ENCODE data around the gene MYOM3. TPM values are rescaled to one million over a fixed set of nuclear protein-coding genes. Genes with fewer than 3 reads are reported as not detected.
A peak's percentile ranks its signal among the peaks of the same experiment; 100 is the strongest.
"Not testable (repeated sequence)": the region's sequence is repeated elsewhere in the genome, so short reads cannot be mapped to it uniquely, and the experiment has no call there.

MYOM3 gene
- total and polyA plus RNA-seq, 4 donors, result 0.11 to 0.98 (median 0.31) TPM

DNA sequence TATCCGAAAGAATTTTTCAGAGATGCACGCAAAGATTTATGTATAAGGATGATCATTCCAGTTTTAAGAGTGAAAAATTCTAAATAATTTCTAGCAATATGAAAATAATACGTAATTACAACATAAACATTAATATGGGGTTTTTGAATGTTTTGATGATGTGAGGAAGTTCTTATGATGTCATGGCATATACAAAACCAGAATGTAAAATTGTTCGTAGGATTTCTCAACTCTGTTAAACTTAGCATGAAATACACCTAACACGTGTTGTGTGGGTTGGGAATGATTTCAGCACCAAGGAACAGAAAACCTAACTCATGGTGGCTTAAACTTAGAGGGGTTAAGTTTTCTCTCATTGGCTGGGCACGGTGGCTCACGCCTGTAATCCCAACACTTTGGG is 62.2 kb downstream of the MYOM3 start:
- 95% methylated on average over 2 of the region's 7 CpGs for WGBS (ENCODE audit: insufficient coverage)
- H3K27ac ChIP-seq (ENCODE audit: low read depth, low read length), result no peak overlapping the region
- H3K4me1 ChIP-seq (ENCODE audit: control insufficient read depth, insufficient read depth, low read length), result peaks cover 8% of the 10 kb centered on the region
- no peak overlapping the region for H3K4me3 ChIP-seq (ENCODE audit: low read depth, low read length)
- H3K9me3 ChIP-seq (ENCODE audit: control insufficient read depth, insufficient read depth, low read length), result no peaks in the 10 kb centered on the region
- no peaks in the 10 kb centered on the region for H3K36me3 ChIP-seq (ENCODE audit: control insufficient read depth, insufficient read depth, low read length)
- no peak for DNase-seq (ENCODE audit: low read depth in 4 of 6, low spot score in 6 of 6)
- no peaks in the 10 kb centered on the region for H3K27me3 ChIP-seq (ENCODE audit: control insufficient read depth, insufficient read depth, low read length)

DNA sequence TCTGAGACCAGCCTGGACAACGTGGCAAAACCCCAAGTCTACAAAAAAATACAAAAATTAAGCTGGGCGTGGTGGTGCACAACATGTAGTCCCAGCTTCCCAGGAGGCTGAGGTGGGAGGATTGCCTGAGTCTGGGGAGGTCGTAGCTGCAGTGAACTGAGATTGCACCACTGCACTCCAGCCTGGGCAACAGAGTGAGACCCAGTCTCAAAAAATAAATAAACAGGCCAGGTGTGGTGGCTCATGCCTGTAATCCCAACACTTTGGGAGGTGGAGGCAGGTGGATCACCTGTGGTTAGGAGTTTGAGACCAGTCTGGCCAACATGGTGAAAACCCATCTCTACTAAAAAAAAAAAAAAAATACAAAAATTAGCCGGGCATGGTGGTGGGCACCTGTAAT is 63.0 kb downstream of the MYOM3 start:
- 83% methylated on average over 3 of the region's 4 CpGs for WGBS (ENCODE audit: insufficient coverage)
- not testable (repeated sequence) for H3K27ac ChIP-seq (ENCODE audit: low read depth, low read length); H3K36me3 ChIP-seq (ENCODE audit: control insufficient read depth, insufficient read depth, low read length); H3K27me3 ChIP-seq (ENCODE audit: control insufficient read depth, insufficient read depth, low read length); DNase-seq (ENCODE audit: low read depth in 4 of 6, low spot score in 6 of 6); H3K9me3 ChIP-seq (ENCODE audit: control insufficient read depth, insufficient read depth, low read length); H3K4me1 ChIP-seq (ENCODE audit: control insufficient read depth, insufficient read depth, low read length); H3K4me3 ChIP-seq (ENCODE audit: low read depth, low read length)

GRCh38 chr1:24048205-24048869 is 63.6 kb downstream of the MYOM3 start:
- no peak overlapping the region for H3K4me3 ChIP-seq (ENCODE audit: low read depth, low read length)
- H3K27ac ChIP-seq (ENCODE audit: low read depth, low read length), result no peak overlapping the region
- no peaks in the 10 kb centered on the region for H3K27me3 ChIP-seq (ENCODE audit: control insufficient read depth, insufficient read depth, low read length)
- no peak for DNase-seq (ENCODE audit: low read depth in 4 of 6, low spot score in 6 of 6)
- no peaks in the 10 kb centered on the region for H3K9me3 ChIP-seq (ENCODE audit: control insufficient read depth, insufficient read depth, low read length)
- 89% methylated on average over 3 of the region's 6 CpGs for WGBS (ENCODE audit: insufficient coverage)
- H3K4me1 ChIP-seq (ENCODE audit: control insufficient read depth, insufficient read depth, low read length), result peaks cover 8% of the 10 kb centered on the region
- no peaks in the 10 kb centered on the region for H3K36me3 ChIP-seq (ENCODE audit: control insufficient read depth, insufficient read depth, low read length)

GRCh38 chr1:24047110-24047477 is 64.8 kb downstream of the MYOM3 start:
- peaks cover 8% of the 10 kb centered on the region for H3K4me1 ChIP-seq (ENCODE audit: control insufficient read depth, insufficient read depth, low read length)
- H3K27ac ChIP-seq (ENCODE audit: low read depth, low read length), result no peak overlapping the region
- 92% methylated on average over 3 of the region's 3 CpGs for WGBS (ENCODE audit: insufficient coverage)
- no peaks in the 10 kb centered on the region for H3K27me3 ChIP-seq (ENCODE audit: control insufficient read depth, insufficient read depth, low read length)
- H3K9me3 ChIP-seq (ENCODE audit: control insufficient read depth, insufficient read depth, low read length), result no peaks in the 10 kb centered on the region
- H3K36me3 ChIP-seq (ENCODE audit: control insufficient read depth, insufficient read depth, low read length), result no peaks in the 10 kb centered on the region
- H3K4me3 ChIP-seq (ENCODE audit: low read depth, low read length), result no peak overlapping the region
- no peak for DNase-seq (ENCODE audit: low read depth in 4 of 6, low spot score in 6 of 6)

DNA sequence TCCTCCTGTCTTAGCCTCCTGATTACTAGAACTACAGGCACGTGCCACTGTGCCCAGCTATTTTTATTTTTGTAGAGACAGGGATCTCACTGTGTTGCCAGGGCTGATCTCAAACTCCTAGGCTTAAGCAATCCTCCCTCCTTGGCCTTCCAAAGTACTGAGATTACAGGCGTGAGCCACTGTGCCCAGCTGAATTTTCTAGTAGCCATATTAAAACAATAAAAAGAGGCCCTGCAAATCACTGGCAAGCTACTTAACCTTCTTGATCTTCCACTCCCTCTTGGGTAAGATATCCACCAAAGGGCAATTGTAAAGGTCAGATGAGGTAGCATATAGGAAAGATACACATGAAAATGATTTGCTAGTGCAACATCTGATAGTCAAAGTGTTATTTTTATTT is 66.2 kb downstream of the MYOM3 start:
- WGBS (ENCODE audit: insufficient coverage), result 100% methylated on average over 1 of the region's 2 CpGs
- Histone ChIP-seq H3K36me3 (ENCODE audit: control insufficient read depth, insufficient read depth, low read length) (no peaks in the 10 kb centered on the region), H3K27ac (ENCODE audit: low read depth, low read length) (no peak overlapping the region), H3K9me3 (ENCODE audit: control insufficient read depth, insufficient read depth, low read length) (no peaks in the 10 kb centered on the region), H3K4me1 (ENCODE audit: control insufficient read depth, insufficient read depth, low read length) (peaks cover 8% of the 10 kb centered on the region), H3K4me3 (ENCODE audit: low read depth, low read length) (no peak overlapping the region), H3K27me3 (ENCODE audit: control insufficient read depth, insufficient read depth, low read length) (no peaks in the 10 kb centered on the region)
- DNase-seq (ENCODE audit: low read depth in 4 of 6, low spot score in 6 of 6), result no peak

DNA sequence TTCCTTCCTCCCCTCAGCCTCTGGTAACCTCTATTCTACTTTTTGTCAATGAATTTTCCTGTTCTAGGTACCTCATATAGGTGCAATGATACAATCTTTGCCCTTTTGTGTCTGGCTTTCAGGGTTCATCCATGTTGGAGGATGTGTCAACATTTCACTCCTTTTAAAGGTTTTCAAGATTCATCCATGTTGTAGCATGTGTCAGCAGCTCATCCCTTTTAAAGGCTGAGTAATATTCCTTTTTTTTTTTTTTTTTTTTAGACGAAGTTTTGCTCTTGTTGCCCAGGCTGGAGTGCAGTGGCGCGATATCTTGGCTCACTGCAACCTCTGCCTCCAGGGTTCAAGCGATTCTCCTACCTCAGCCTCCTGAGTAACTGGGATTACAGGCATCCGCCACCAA is 67.3 kb downstream of the MYOM3 start:
- not testable (repeated sequence) for H3K4me1 ChIP-seq (ENCODE audit: control insufficient read depth, insufficient read depth, low read length); H3K4me3 ChIP-seq (ENCODE audit: low read depth, low read length); H3K36me3 ChIP-seq (ENCODE audit: control insufficient read depth, insufficient read depth, low read length); H3K9me3 ChIP-seq (ENCODE audit: control insufficient read depth, insufficient read depth, low read length); DNase-seq (ENCODE audit: low read depth in 4 of 6, low spot score in 6 of 6); H3K27ac ChIP-seq (ENCODE audit: low read depth, low read length); H3K27me3 ChIP-seq (ENCODE audit: control insufficient read depth, insufficient read depth, low read length)
- 100% methylated on average over 2 of the region's 5 CpGs for WGBS (ENCODE audit: insufficient coverage)

GRCh38 chr1:24043345-24044032 is 68.4 kb downstream of the MYOM3 start:
- H3K36me3 ChIP-seq (ENCODE audit: control insufficient read depth, insufficient read depth, low read length), result no peaks in the 10 kb centered on the region
- H3K4me3 ChIP-seq (ENCODE audit: low read depth, low read length), result no peak overlapping the region
- no peaks in the 10 kb centered on the region for H3K9me3 ChIP-seq (ENCODE audit: control insufficient read depth, insufficient read depth, low read length)
- H3K4me1 ChIP-seq (ENCODE audit: control insufficient read depth, insufficient read depth, low read length), result peaks cover 8% of the 10 kb centered on the region
- 100% methylated on average over 1 of the region's 1 CpG for WGBS (ENCODE audit: insufficient coverage)
- no peaks in the 10 kb centered on the region for H3K27me3 ChIP-seq (ENCODE audit: control insufficient read depth, insufficient read depth, low read length)
- H3K27ac ChIP-seq (ENCODE audit: low read depth, low read length), result no peak overlapping the region
- DNase-seq (ENCODE audit: low read depth in 4 of 6, low spot score in 6 of 6), result no peak

DNA sequence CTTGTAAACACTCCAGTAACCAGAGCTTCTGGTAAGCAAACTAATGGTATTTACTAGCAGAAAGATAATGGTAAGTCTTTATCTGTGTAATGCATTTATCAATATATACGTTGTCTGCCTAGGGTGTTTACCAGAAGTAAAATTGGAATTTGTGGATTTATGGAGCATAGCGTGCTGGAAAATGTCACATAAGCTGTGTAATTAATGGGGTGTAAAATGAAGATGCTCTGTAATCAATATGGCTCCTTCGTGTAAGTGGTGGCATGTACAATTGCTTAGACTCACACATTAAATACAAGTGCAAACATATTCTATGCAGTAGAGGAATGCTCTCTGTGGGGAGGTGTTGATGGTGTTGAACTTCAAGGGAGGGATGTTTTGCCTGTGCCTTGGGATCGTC is 69.6 kb downstream of the MYOM3 start:
- no peaks in the 10 kb centered on the region for H3K9me3 ChIP-seq (ENCODE audit: control insufficient read depth, insufficient read depth, low read length)
- no peaks in the 10 kb centered on the region for H3K36me3 ChIP-seq (ENCODE audit: control insufficient read depth, insufficient read depth, low read length)
- 71% methylated on average over 1 of the region's 4 CpGs for WGBS (ENCODE audit: insufficient coverage)
- no peaks in the 10 kb centered on the region for H3K27me3 ChIP-seq (ENCODE audit: control insufficient read depth, insufficient read depth, low read length)
- H3K27ac ChIP-seq (ENCODE audit: low read depth, low read length), result no peak overlapping the region
- no peak overlapping the region for H3K4me3 ChIP-seq (ENCODE audit: low read depth, low read length)
- DNase-seq (ENCODE audit: low read depth in 4 of 6, low spot score in 6 of 6), result peak in 1 of 6 donors; percentile 80
- peaks cover 8% of the 10 kb centered on the region for H3K4me1 ChIP-seq (ENCODE audit: control insufficient read depth, insufficient read depth, low read length)

DNA sequence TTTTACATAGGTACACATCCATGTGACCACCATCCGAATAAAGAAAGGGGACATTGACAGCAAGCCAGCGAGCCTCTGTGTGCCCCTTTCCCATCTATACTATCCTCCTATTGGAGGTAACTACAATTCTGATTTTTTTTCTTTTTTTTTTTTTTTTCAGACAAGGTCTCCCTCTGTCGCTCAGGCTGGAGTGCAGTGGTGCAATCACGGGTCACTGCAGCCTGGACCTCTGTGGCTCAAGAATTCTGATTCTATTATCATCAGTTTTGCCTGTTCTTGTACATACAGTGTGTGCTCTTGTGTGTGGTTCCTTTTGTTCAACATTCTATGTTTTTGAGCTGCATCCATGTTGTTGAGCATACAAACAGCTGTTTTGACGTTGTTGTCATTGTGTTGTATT is 75.8 kb downstream of the MYOM3 start:
- Histone ChIP-seq H3K4me3 (ENCODE audit: low read depth, low read length) (no peak overlapping the region), H3K9me3 (ENCODE audit: control insufficient read depth, insufficient read depth, low read length) (no peaks in the 10 kb centered on the region), H3K27ac (ENCODE audit: low read depth, low read length) (no peak overlapping the region), H3K27me3 (ENCODE audit: control insufficient read depth, insufficient read depth, low read length) (no peaks in the 10 kb centered on the region), H3K4me1 (ENCODE audit: control insufficient read depth, insufficient read depth, low read length) (no peaks in the 10 kb centered on the region), H3K36me3 (ENCODE audit: control insufficient read depth, insufficient read depth, low read length) (no peaks in the 10 kb centered on the region)
- no CpG with 5 or more reads among the region's 5 CpGs for WGBS (ENCODE audit: insufficient coverage)
- no peak for DNase-seq (ENCODE audit: low read depth in 4 of 6, low spot score in 6 of 6)

DNA sequence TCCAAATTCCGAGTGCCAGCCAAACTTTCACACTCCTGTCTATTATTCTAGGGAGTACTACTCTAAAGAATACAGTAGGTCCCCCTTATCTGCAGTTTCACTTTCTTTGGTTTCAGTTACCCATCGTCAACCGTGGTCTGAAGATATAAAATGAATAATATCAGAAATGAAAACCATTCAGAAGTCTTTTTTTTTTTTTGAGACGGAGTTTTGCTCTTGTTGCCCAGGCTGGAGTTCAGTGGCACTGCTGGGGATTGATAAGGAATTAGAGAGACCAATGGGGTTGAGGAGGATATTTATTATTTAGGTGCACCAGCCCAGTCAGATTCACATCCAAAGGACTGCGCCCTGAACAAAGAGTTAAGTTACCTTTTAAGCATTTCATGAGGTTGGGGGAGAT is 79.0 kb downstream of the MYOM3 start:
- Histone ChIP-seq H3K4me1 (ENCODE audit: control insufficient read depth, insufficient read depth, low read length) (no peaks in the 10 kb centered on the region), H3K4me3 (ENCODE audit: low read depth, low read length) (no peak overlapping the region), H3K36me3 (ENCODE audit: control insufficient read depth, insufficient read depth, low read length) (no peaks in the 10 kb centered on the region), H3K27ac (ENCODE audit: low read depth, low read length) (no peak overlapping the region), H3K27me3 (ENCODE audit: control insufficient read depth, insufficient read depth, low read length) (no peaks in the 10 kb centered on the region), H3K9me3 (ENCODE audit: control insufficient read depth, insufficient read depth, low read length) (no peaks in the 10 kb centered on the region)
- WGBS (ENCODE audit: insufficient coverage), result no CpG with 5 or more reads among the region's 5 CpGs
- DNase-seq (ENCODE audit: low read depth in 4 of 6, low spot score in 6 of 6), result no peak
